WERI-Rb-1 (cell line): Measurements from ENCODE around the gene FAM221B.

Experiments used
- DNase-seq: peaks from one replicate; pipeline ENCODE4 v3.0.0-alpha.2; 2020
- H3K27ac ChIP-seq: fragments of 250-450 bp; sonication (Bioruptor Pico); 2 replicates; pipeline ENCODE4 v1.5.1; 2020; ENCODE audit warnings: mild to moderate bottlenecking, moderate library complexity
- H3K27me3 ChIP-seq: fragments of 250-450 bp; sonication (Bioruptor Pico); 2 replicates; pipeline ENCODE4 v1.5.1; 2021; ENCODE audit warnings: mild to moderate bottlenecking, low read depth, moderate library complexity; ENCODE audit not compliant: insufficient read depth, severe bottlenecking
- H3K36me3 ChIP-seq: fragments of 250-450 bp; sonication (Bioruptor Pico); 2 replicates; pipeline ENCODE4 v1.5.1; 2020; ENCODE audit warnings: mild to moderate bottlenecking, moderate library complexity
- H3K4me3 ChIP-seq: 2 replicates; pipeline ENCODE4 v1.5.1; 2011; ENCODE audit warnings: low read depth, mild to moderate bottlenecking, control low read depth, low read length
- H3K9me3 ChIP-seq: fragments of 250-450 bp; sonication (Bioruptor Pico); 2 replicates; pipeline ENCODE4 v1.5.1; 2021; ENCODE audit warnings: mild to moderate bottlenecking, moderate library complexity; ENCODE audit not compliant: severe bottlenecking
- CTCF ChIP-seq: IDR thresholded peaks from 2 replicates; pipeline ENCODE4 v1.5.1; 2011; ENCODE audit warnings: low read depth, mild to moderate bottlenecking, control low read depth, inconsistent platforms, low read length

Gene FAM221B

GRCh38 chr9:35852876-35853865 is 24.6 kb upstream of the FAM221B start:
- H3K27ac ChIP-seq, result no peak overlapping the region
- DNase-seq, result no peak
- H3K4me3 ChIP-seq, result no peak overlapping the region
- H3K36me3 ChIP-seq, result no peaks in the 10 kb centered on the region
- H3K9me3 ChIP-seq, result no peaks in the 10 kb centered on the region
- H3K27me3 ChIP-seq, result no peaks in the 10 kb centered on the region
- no peak for TF ChIP-seq CTCF

- no peak for TF ChIP-seq CTCF
- Histone ChIP-seq H3K27me3 (no peaks in the 10 kb centered on the region), H3K4me3 (no peak overlapping the region), H3K27ac (no peak overlapping the region), H3K36me3 (no peaks in the 10 kb centered on the region), H3K9me3 (no peaks in the 10 kb centered on the region)
- DNase-seq, result no peak
Observed at GRCh38 chr9:35852267-35852815, 23.8 kb upstream of the FAM221B start.

GRCh38 chr9:35847792-35848572 is 19.4 kb upstream of the FAM221B start:
- Histone ChIP-seq H3K36me3 (no peaks in the 10 kb centered on the region), H3K4me3 (no peak overlapping the region), H3K27ac (no peak overlapping the region), H3K9me3 (no peaks in the 10 kb centered on the region), H3K27me3 (no peaks in the 10 kb centered on the region)
- no peak for DNase-seq
- no peak for TF ChIP-seq CTCF

GRCh38 chr9:35845824-35846771 is 17.6 kb upstream of the FAM221B start:
- H3K27me3 ChIP-seq, result no peaks in the 10 kb centered on the region
- no peaks in the 10 kb centered on the region for H3K9me3 ChIP-seq
- no peak overlapping the region for H3K4me3 ChIP-seq
- H3K36me3 ChIP-seq, result no peaks in the 10 kb centered on the region
- no peak overlapping the region for H3K27ac ChIP-seq
- TF ChIP-seq CTCF, result no peak
- no peak for DNase-seq

- H3K9me3 ChIP-seq, result no peaks in the 10 kb centered on the region
- no peaks in the 10 kb centered on the region for H3K36me3 ChIP-seq
- no peak for TF ChIP-seq CTCF
- no peak overlapping the region for H3K27ac ChIP-seq
- H3K27me3 ChIP-seq, result no peaks in the 10 kb centered on the region
- no peak overlapping the region for H3K4me3 ChIP-seq
- DNase-seq, result no peak
Observed at GRCh38 chr9:35844628-35845270, 16.2 kb upstream of the FAM221B start.
